VCaP (cell line): ENCODE results near the gene PRR23E.

Experiments
- H3K27ac ChIP-seq: fragments of 450-650 bp; 2 replicates; pipeline ENCODE4 v1.5.1; 2017
- CTCF ChIP-seq: fragments of 450-650 bp; conservative IDR thresholded peaks from 2 replicates; pipeline ENCODE4 v1.5.1; 2017; ENCODE audit warnings: mild to moderate bottlenecking, moderate library complexity

Gene PRR23E

GRCh38 chr3:127166501-127167065 is 26.3 kb upstream of the PRR23E start:
- H3K27ac ChIP-seq, result no peak overlapping the region
- no peak for TF ChIP-seq CTCF

GRCh38 chr3:127167315-127168043 is 25.5 kb upstream of the PRR23E start:
- no peak for TF ChIP-seq CTCF

GRCh38 chr3:127168271-127168670 is 24.7 kb upstream of the PRR23E start:
- TF ChIP-seq CTCF, result no peak
- H3K27ac ChIP-seq, result no peak overlapping the region

More at GRCh38 chr3:127167315-127168043, 25.5 kb upstream of the PRR23E start:
- H3K27ac ChIP-seq, result no peak overlapping the region

- TF ChIP-seq CTCF, result no peak
- no peak overlapping the region for H3K27ac ChIP-seq
Observed at GRCh38 chr3:127170814-127171213, 22.1 kb upstream of the PRR23E start.

GRCh38 chr3:127171320-127171719 is 21.6 kb upstream of the PRR23E start:
- no peak overlapping the region for H3K27ac ChIP-seq
- no peak for TF ChIP-seq CTCF

GRCh38 chr3:127171721-127172120 is 21.2 kb upstream of the PRR23E start:
- no peak for TF ChIP-seq CTCF
- no peak overlapping the region for H3K27ac ChIP-seq

GRCh38 chr3:127172211-127172610 is 20.7 kb upstream of the PRR23E start:
- H3K27ac ChIP-seq, result no peak overlapping the region
- TF ChIP-seq CTCF, result no peak
